Activated T-cell treated with anti-CD3 and anti-CD28 coated beads, Interleukin-2, amount 50 U/mL, for 1 hour (primary cell): Measurements from ENCODE around the gene FAM110C.
"Not testable (repeated sequence)": the region's sequence is repeated elsewhere in the genome, so short reads cannot be mapped to it uniquely, and the experiment has no call there.

Experiments used
- DNase-seq: peaks from one replicate; pipeline ENCODE4 v3.0.0-alpha.2; 2020

Gene FAM110C

GRCh38 chr2:46471-47345 lies at the start of gene FAM110C:
Gene FAM110C, minus strand, starts transcription at chr2:46505. Its CDS starts 120 bp downstream, at chr2:46385.
- DNase-seq: peak; percentile 58

- DNase-seq: no peak
These were observed 46.0 kb upstream of the FAM110C start for GRCh38 chr2:92326-92725.

- DNase-seq: no peak
These were observed 44.5 kb upstream of the FAM110C start for GRCh38 chr2:90645-91312.

- no peak for DNase-seq
These were observed 39.5 kb upstream of the FAM110C start for GRCh38 chr2:85761-86160.

- no peak for DNase-seq
These were observed 37.8 kb upstream of the FAM110C start for GRCh38 chr2:84121-84520.

GRCh38 chr2:80971-81736 lies 34.8 kb upstream of the FAM110C start:
- no peak for DNase-seq

GRCh38 chr2:80378-80777 lies 34.1 kb upstream of the FAM110C start:
- DNase-seq: no peak

- no peak for DNase-seq
These were observed 25.2 kb upstream of the FAM110C start for GRCh38 chr2:71309-72035.

- no peak for DNase-seq
These were observed 23.4 kb upstream of the FAM110C start for GRCh38 chr2:69366-70344.

GRCh38 chr2:68637-69036 lies 22.3 kb upstream of the FAM110C start:
- DNase-seq: not testable (repeated sequence)

GRCh38 chr2:66853-67252 lies 20.5 kb upstream of the FAM110C start:
- DNase-seq: no peak

- no peak for DNase-seq
These were observed 18.8 kb upstream of the FAM110C start for GRCh38 chr2:65121-65520.

GRCh38 chr2:55587-56448 lies 9.5 kb upstream of the FAM110C start:
- DNase-seq: no peak

GRCh38 chr2:51613-52012 lies 5.3 kb upstream of the FAM110C start:
- no peak for DNase-seq

- no peak for DNase-seq
These were observed 1.4 kb upstream of the FAM110C start for GRCh38 chr2:47737-48136.

GRCh38 chr2:47346-47725 lies 1.0 kb upstream of the FAM110C start:
- no peak for DNase-seq

GRCh38 chr2:46131-46470 lies 204 bp downstream of the FAM110C start:
- DNase-seq: no peak

GRCh38 chr2:45342-46130 lies 769 bp downstream of the FAM110C start:
- DNase-seq: peak; percentile 29

- no peak for DNase-seq
These were observed 1.5 kb downstream of the FAM110C start for GRCh38 chr2:44748-45341.
